Activated naive CD4-positive, alpha-beta T cell treated with anti-CD3 and anti-CD28 coated beads for 36 hours (primary cell): ENCODE data around the gene SKAP1. TPM values are rescaled to one million over a fixed set of nuclear protein-coding genes. Genes with fewer than 3 reads are reported as not detected.

Source experiments
- CTCF ChIA-PET: fragments of 350-600 bp; sonication (Branson Sonifier 250); formaldehyde crosslinking; loops from one replicate; lab custom pipeline; 2021; ENCODE audit warnings: antibody characterized with exemption; lab: Charles Lee
- DNase-seq: peaks from one replicate; pipeline ENCODE4 v3.0.0-alpha.2; 2020
- H3K27ac Mint-ChIP-seq: one replicate; pipeline ENCODE4 v1.8.0; 2021; ENCODE audit warnings: mild to moderate bottlenecking, mixed read lengths
- H3K27me3 Mint-ChIP-seq: one replicate; pipeline ENCODE4 v1.8.0; 2021; ENCODE audit warnings: low read depth, mixed read lengths
- H3K36me3 Mint-ChIP-seq: one replicate; pipeline ENCODE4 v1.8.0; 2021; ENCODE audit warnings: low read depth, mixed read lengths
- H3K4me1 Mint-ChIP-seq: one replicate; pipeline ENCODE4 v1.8.0; 2021; ENCODE audit warnings: low read depth, mixed read lengths
- H3K4me3 Mint-ChIP-seq: one replicate; pipeline ENCODE4 v1.8.0; 2021; ENCODE audit warnings: mild to moderate bottlenecking, moderate library complexity, mixed read lengths
- H3K9me3 Mint-ChIP-seq: one replicate; pipeline ENCODE4 v1.8.0; 2021; ENCODE audit warnings: mixed read lengths
- intact Hi-C: fragments of 100-400 bp; cut with micrococcal nuclease; formaldehyde crosslinking; loops from one replicate; pipeline ENCODE4 v1.15.1; 2023
- total RNA-seq, 2 experiments: library from RNA; stranded (reverse); gene quantifications; one replicate each; pipeline ENCODE4 v1.2.3, GENCODE V29; 2021

SKAP1 gene
- total RNA-seq, 2 experiments from 2014 or later: 60.3 to 60.5 TPM

DNA sequence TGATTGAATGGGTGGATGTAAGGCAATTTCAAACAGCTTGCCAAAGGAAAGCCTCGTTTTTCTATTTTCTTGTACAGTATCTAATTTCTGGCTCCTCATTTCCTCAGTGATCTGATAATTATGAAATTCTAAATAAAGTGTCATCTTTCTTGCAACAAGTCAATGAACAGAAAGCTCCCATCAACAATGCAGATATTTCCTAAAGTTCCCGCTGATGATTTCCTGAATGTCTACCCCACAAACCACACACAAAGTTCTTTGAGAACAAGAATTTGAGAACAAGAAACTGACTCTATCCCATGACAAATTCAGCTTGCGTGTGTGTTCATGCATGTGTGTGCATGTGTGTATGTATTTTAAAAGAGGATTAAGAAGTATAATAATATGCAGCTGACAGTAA is 35.2 kb downstream of the SKAP1 start:
- H3K9me3 Mint-ChIP-seq: no peaks in the 10 kb centered on the region
- no peak overlapping the region for H3K27ac Mint-ChIP-seq
- H3K4me3 Mint-ChIP-seq: no peak overlapping the region
- intact Hi-C loops: no loop called here
- peaks cover 44% of the 10 kb centered on the region for H3K4me1 Mint-ChIP-seq
- no peaks in the 10 kb centered on the region for H3K27me3 Mint-ChIP-seq
- peaks cover 14% of the 10 kb centered on the region for H3K36me3 Mint-ChIP-seq
- no peak for DNase-seq
- CTCF ChIA-PET: interaction anchor here (0.9 kb wide), 1 partner anchor 14 kb away, joined by 3 read pairs; no protein-coding TSS in a partner anchor

GRCh38 chr17:48393283-48393682 is 36.7 kb downstream of the SKAP1 start:
- H3K27ac Mint-ChIP-seq: no peak overlapping the region
- CTCF ChIA-PET: interaction anchor here (0.7 kb wide), 1 partner anchor 56 kb away, joined by 4 read pairs; no protein-coding TSS in a partner anchor
- peaks cover 45% of the 10 kb centered on the region for H3K4me1 Mint-ChIP-seq
- H3K9me3 Mint-ChIP-seq: no peaks in the 10 kb centered on the region
- intact Hi-C loops: no loop called here
- no peak overlapping the region for H3K4me3 Mint-ChIP-seq
- peaks cover 16% of the 10 kb centered on the region for H3K36me3 Mint-ChIP-seq
- no peaks in the 10 kb centered on the region for H3K27me3 Mint-ChIP-seq
- DNase-seq: no peak

DNA sequence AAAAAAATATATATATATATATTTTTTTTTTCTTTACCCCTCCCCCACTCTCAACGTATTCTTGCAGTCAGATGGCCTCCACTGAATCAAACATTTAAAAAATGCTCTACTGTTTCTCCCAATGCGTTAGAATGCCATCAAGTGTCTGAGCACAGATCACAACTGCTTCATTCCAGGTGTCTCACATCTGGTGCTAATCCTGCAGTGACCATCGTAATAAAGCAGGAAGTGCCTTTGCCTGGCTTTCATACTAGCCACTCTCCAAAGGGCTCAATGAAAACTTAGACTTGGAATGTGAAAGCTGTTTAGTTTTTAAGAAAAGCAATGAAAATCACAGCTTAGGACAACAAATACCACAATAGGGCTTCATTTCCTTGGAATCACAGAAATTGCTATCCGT is 37.2 kb downstream of the SKAP1 start:
- peaks cover 45% of the 10 kb centered on the region for H3K4me1 Mint-ChIP-seq
- peaks cover 16% of the 10 kb centered on the region for H3K36me3 Mint-ChIP-seq
- DNase-seq: no peak
- H3K4me3 Mint-ChIP-seq: no peak overlapping the region
- no peaks in the 10 kb centered on the region for H3K27me3 Mint-ChIP-seq
- CTCF ChIA-PET: interaction anchor here (0.7 kb wide), 1 partner anchor 56 kb away, joined by 4 read pairs; no protein-coding TSS in a partner anchor
- H3K9me3 Mint-ChIP-seq: no peaks in the 10 kb centered on the region
- intact Hi-C loops: no loop called here
- H3K27ac Mint-ChIP-seq: no peak overlapping the region

DNA sequence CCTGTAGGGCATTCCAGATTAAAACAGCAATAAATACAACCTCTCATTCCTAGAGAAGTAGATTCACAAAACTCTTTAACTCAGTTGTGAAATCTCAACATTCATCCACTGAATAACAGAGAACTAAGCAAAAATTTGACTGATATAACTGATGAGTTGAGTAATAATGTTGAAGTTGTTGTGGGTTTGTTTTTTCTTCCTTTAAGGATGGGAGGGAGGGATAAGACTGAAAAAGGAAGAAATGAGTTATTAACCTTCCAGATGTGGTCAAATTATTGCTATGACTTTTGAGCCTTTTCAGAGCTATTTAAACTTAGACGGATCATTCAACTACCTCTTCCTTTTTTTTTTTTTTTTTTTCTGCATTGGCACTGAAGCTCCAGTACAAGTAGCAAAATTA is 38.6 kb downstream of the SKAP1 start:
- CTCF ChIA-PET: interaction anchor here (0.6 to 1.3 kb wide), 6 partner anchors 11 to 196 kb away, joined by 3 to 4 read pairs (median 3); no protein-coding TSS in a partner anchor
- H3K4me1 Mint-ChIP-seq: peaks cover 53% of the 10 kb centered on the region

GRCh38 chr17:48389903-48390302 is 40.1 kb downstream of the SKAP1 start:
- H3K4me1 Mint-ChIP-seq: peaks cover 57% of the 10 kb centered on the region
- no peak overlapping the region for H3K4me3 Mint-ChIP-seq
- no peaks in the 10 kb centered on the region for H3K27me3 Mint-ChIP-seq
- no peaks in the 10 kb centered on the region for H3K9me3 Mint-ChIP-seq
- CTCF ChIA-PET: interaction anchor here (0.6 to 1.4 kb wide), 5 partner anchors 15 to 153 kb away, joined by 3 to 6 read pairs (median 3); no protein-coding TSS in a partner anchor
- DNase-seq: no peak
- no peak overlapping the region for H3K27ac Mint-ChIP-seq
- intact Hi-C loops: no loop called here
- H3K36me3 Mint-ChIP-seq: peaks cover 20% of the 10 kb centered on the region

More for the DNA sequence above, 38.6 kb downstream of the SKAP1 start:
- Mint-ChIP-seq H3K36me3 (peaks cover 19% of the 10 kb centered on the region), H3K27me3 (no peaks in the 10 kb centered on the region), H3K27ac (no peak overlapping the region), H3K4me3 (no peak overlapping the region), H3K9me3 (no peaks in the 10 kb centered on the region)
- intact Hi-C loops: loop anchor here (1.0 kb wide), 1 partner anchor 22 kb away; no protein-coding TSS in a partner anchor
- DNase-seq: no peak

GRCh38 chr17:48388955-48389743 is 40.9 kb downstream of the SKAP1 start:
- H3K27me3 Mint-ChIP-seq: no peaks in the 10 kb centered on the region
- DNase-seq: no peak
- no peak overlapping the region for H3K4me3 Mint-ChIP-seq
- intact Hi-C loops: no loop called here
- peaks cover 57% of the 10 kb centered on the region for H3K4me1 Mint-ChIP-seq
- H3K27ac Mint-ChIP-seq: no peak overlapping the region
- CTCF ChIA-PET: interaction anchor here (0.7 to 1.2 kb wide), 2 partner anchors 38 to 68 kb away, joined by 3 to 5 read pairs; no protein-coding TSS in a partner anchor
- no peaks in the 10 kb centered on the region for H3K9me3 Mint-ChIP-seq
- H3K36me3 Mint-ChIP-seq: peaks cover 20% of the 10 kb centered on the region

DNA sequence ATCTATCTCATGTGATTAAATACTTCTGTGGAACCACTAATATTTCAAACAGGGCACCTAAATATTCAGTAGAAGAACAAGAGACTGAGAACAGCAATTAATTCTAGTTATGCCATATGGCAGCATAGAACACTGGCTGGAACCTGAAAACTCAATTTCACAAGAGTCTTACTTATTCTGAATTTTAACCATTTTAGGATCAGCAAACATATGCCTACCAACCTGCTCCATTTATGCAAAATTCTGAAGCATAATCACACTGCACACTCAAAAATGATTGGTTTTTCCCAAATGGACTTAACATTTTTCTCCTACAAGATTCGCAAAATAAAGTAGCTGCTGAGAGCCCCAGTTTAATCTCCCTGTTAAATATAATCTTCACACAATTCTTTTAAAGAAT is 43.2 kb downstream of the SKAP1 start:
- Mint-ChIP-seq H3K9me3 (no peaks in the 10 kb centered on the region), H3K4me3 (no peak overlapping the region), H3K27ac (no peak overlapping the region), H3K4me1 (peaks cover 47% of the 10 kb centered on the region), H3K27me3 (no peaks in the 10 kb centered on the region), H3K36me3 (peaks cover 33% of the 10 kb centered on the region)
- DNase-seq: no peak
- CTCF ChIA-PET: interaction anchor here (1.0 to 1.5 kb wide), 3 partner anchors 8 to 35 kb away, joined by 3 to 6 read pairs (median 3); no protein-coding TSS in a partner anchor
- intact Hi-C loops: no loop called here

- Mint-ChIP-seq H3K27ac (no peak overlapping the region), H3K27me3 (no peaks in the 10 kb centered on the region), H3K4me1 (peaks cover 39% of the 10 kb centered on the region), H3K4me3 (no peak overlapping the region), H3K9me3 (no peaks in the 10 kb centered on the region), H3K36me3 (peaks cover 37% of the 10 kb centered on the region)
- CTCF ChIA-PET: interaction anchor here (0.9 to 2.2 kb wide), 3 partner anchors 10 to 72 kb away, joined by 3 to 11 read pairs (median 5); no protein-coding TSS in a partner anchor
- no peak for DNase-seq
- intact Hi-C loops: no loop called here
These were observed 44.7 kb downstream of the SKAP1 start for GRCh38 chr17:48385319-48385718.

- CTCF ChIA-PET: interaction anchor here (0.6 to 2.2 kb wide), 3 partner anchors 9 to 209 kb away, joined by 3 to 11 read pairs (median 5); partner anchors contain the start of gene HOXB5
- peaks cover 27% of the 10 kb centered on the region for H3K4me1 Mint-ChIP-seq
- no peak overlapping the region for H3K27ac Mint-ChIP-seq
- H3K4me3 Mint-ChIP-seq: no peak overlapping the region
- no peak for DNase-seq
- no peaks in the 10 kb centered on the region for H3K27me3 Mint-ChIP-seq
- no peaks in the 10 kb centered on the region for H3K9me3 Mint-ChIP-seq
- peaks cover 31% of the 10 kb centered on the region for H3K36me3 Mint-ChIP-seq
- intact Hi-C loops: no loop called here
These were observed 45.9 kb downstream of the SKAP1 start for GRCh38 chr17:48384164-48384563.

DNA sequence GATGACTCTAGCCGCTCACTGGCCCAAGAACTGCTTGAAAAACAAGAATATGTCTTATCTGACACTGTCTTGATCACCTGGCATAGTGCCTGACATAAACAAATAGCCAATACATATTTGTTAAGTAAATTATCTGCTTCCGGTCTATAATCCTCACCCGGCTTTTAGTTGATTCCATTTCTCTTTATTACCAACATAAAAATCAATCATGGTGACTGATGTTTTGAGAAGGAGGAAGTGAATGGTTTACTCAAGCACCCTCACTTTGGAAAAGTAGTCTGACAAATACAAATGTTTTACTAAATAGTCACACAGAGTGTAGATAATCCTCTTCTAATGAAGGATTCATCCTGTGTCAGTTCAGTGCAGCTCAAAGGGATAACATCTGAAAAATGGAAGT is 47.0 kb downstream of the SKAP1 start:
- H3K27me3 Mint-ChIP-seq: no peaks in the 10 kb centered on the region
- H3K4me3 Mint-ChIP-seq: no peak overlapping the region
- H3K36me3 Mint-ChIP-seq: peaks cover 30% of the 10 kb centered on the region
- CTCF ChIA-PET: no interaction called here
- H3K4me1 Mint-ChIP-seq: peaks cover 26% of the 10 kb centered on the region
- H3K27ac Mint-ChIP-seq: no peak overlapping the region
- no peaks in the 10 kb centered on the region for H3K9me3 Mint-ChIP-seq
- intact Hi-C loops: no loop called here
- DNase-seq: no peak

DNA sequence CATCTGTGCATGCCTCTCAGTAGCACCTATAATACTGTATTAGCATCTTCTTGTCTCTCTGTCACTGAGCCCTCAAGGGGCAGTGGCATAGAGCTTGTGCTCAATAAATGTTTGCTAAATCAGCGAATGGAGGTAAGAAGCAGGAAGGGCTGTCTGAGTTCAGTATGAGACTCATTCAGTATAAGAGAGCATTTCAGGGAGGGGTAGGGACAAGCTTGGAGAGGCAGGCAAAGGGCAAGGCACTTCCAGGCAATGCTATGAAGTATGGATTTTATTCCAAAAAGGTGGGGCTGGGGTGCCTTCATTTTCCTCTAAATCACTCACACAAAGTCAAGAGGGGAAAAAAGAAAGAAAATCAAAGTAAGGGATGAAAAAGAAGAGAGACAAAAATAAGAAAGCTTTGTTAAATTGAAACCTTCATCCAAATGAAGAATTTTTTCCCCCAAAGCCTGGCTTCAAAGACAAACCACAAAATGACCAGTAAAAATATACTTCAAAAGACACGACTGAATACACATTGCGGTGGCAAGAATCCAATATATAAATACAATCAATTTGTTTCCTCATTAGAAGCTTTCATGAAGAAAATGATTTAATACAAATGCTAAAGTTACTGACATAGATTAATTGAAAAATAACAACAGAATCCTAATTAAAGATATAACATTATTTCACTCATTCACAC is 51.2 kb downstream of the SKAP1 start:
- DNase-seq: no peak
- Mint-ChIP-seq H3K4me1 (peaks cover 12% of the 10 kb centered on the region), H3K27ac (no peak overlapping the region), H3K9me3 (no peaks in the 10 kb centered on the region), H3K27me3 (no peaks in the 10 kb centered on the region), H3K4me3 (no peak overlapping the region), H3K36me3 (peaks cover 16% of the 10 kb centered on the region)
- intact Hi-C loops: no loop called here
- CTCF ChIA-PET: interaction anchor here (0.6 to 2.3 kb wide), 5 partner anchors 8 to 39 kb away, joined by 3 to 11 read pairs (median 3); no protein-coding TSS in a partner anchor

- H3K27ac Mint-ChIP-seq: no peak overlapping the region
- no peaks in the 10 kb centered on the region for H3K27me3 Mint-ChIP-seq
- CTCF ChIA-PET: interaction anchor here (1.2 to 2.3 kb wide), 4 partner anchors 9 to 43 kb away, joined by 3 to 11 read pairs (median 4); no protein-coding TSS in a partner anchor
- peaks cover 13% of the 10 kb centered on the region for H3K36me3 Mint-ChIP-seq
- H3K4me1 Mint-ChIP-seq: peaks cover 18% of the 10 kb centered on the region
- H3K9me3 Mint-ChIP-seq: no peaks in the 10 kb centered on the region
- H3K4me3 Mint-ChIP-seq: no peak overlapping the region
- DNase-seq: no peak
- intact Hi-C loops: no loop called here
These were observed 51.8 kb downstream of the SKAP1 start for GRCh38 chr17:48378238-48378637.
